Natural killer cell (primary cell): ENCODE results near the gene ACTL10. TPM values are rescaled to one million over a fixed set of nuclear protein-coding genes. Genes with fewer than 3 reads are reported as not detected.
"Not testable (repeated sequence)": the region's sequence is repeated elsewhere in the genome, so short reads cannot be mapped to it uniquely, and the experiment has no call there.

Source experiments
- ATAC-seq, 3 donors: fragments of 150-1000 bp in 2 of 3; fragments of 200-7000 bp in 1 of 3; cut with Tn5 transposase; 1 replicate in 1 of 3; 2 replicates in 2 of 3; pipeline ENCODE4 v1.10.0; 2021; ENCODE audit warnings: mild to moderate bottlenecking in 2 of 3, moderate library complexity in 2 of 3
- DNase-seq, 2 donors: peaks; one replicate each; pipeline versions ENCODE4 v3.0.0 to v3.0.0-alpha.2; 2013 to 2021; ENCODE audit warnings: mixed read lengths in 1 of 2
- H3K27ac ChIP-seq: one replicate; pipeline ENCODE4 v1.5.1; 2013; ENCODE audit warnings: mild to moderate bottlenecking, low read length
- H3K27me3 ChIP-seq: one replicate; pipeline ENCODE4 v1.6.1; 2013; ENCODE audit warnings: low read length; ENCODE audit not compliant: control insufficient read depth, insufficient read depth
- H3K36me3 ChIP-seq: one replicate; pipeline ENCODE4 v1.6.1; 2013; ENCODE audit warnings: low read length; ENCODE audit not compliant: control insufficient read depth, insufficient read depth
- H3K4me1 ChIP-seq: one replicate; pipeline ENCODE4 v1.6.1; 2013; ENCODE audit warnings: low read length; ENCODE audit not compliant: control insufficient read depth, insufficient read depth
- H3K4me3 ChIP-seq: one replicate; pipeline ENCODE4 v1.5.1; 2013; ENCODE audit warnings: low read length
- H3K9me3 ChIP-seq: one replicate; pipeline ENCODE4 v1.6.1; 2013; ENCODE audit warnings: low read length; ENCODE audit not compliant: control insufficient read depth, insufficient read depth
- H3K27ac Mint-ChIP-seq, 2 donors: one replicate each; pipeline ENCODE4 v1.8.0; 2022; ENCODE audit warnings: mild to moderate bottlenecking in 2 of 2, mixed read lengths in 2 of 2, moderate library complexity in 1 of 2
- H3K27me3 Mint-ChIP-seq, 2 donors: one replicate each; pipeline ENCODE4 v1.8.0; 2022; ENCODE audit warnings: low read depth in 2 of 2, mixed read lengths in 2 of 2
- H3K36me3 Mint-ChIP-seq: one replicate; pipeline ENCODE4 v1.8.0; 2022; ENCODE audit warnings: mixed read lengths
- H3K4me1 Mint-ChIP-seq, 2 donors: one replicate each; pipeline ENCODE4 v1.8.0; 2022; ENCODE audit warnings: mixed read lengths in 2 of 2
- H3K4me3 Mint-ChIP-seq: one replicate; pipeline ENCODE4 v1.8.0; 2022; ENCODE audit warnings: mild to moderate bottlenecking, moderate library complexity, mixed read lengths
- H3K9me3 Mint-ChIP-seq, 2 donors: one replicate each; pipeline ENCODE4 v1.8.0; 2022; ENCODE audit warnings: mixed read lengths in 2 of 2
- WGBS: methylation state at CpG from one replicate; pipeline ENCODE4 v1.1.7; 2013; ENCODE audit warnings: missing lambda C conversion rate; ENCODE audit not compliant: insufficient coverage; 5-methylcytosine and 5-hydroxymethylcytosine counted together
- intact Hi-C: fragments of 100-400 bp; cut with micrococcal nuclease; formaldehyde crosslinking; loops from one replicate; pipeline ENCODE4 v1.14.2; 2022
- total RNA-seq, 4 donors: library from RNA; stranded (reverse); fragments of 120-200 nt in 1 of 4; gene quantifications; one replicate each; pipeline versions ENCODE4 v1.2.3 to v1.2.4, GENCODE V29; 2013 to 2022
- TF ChIP-seq, protein P1 (sequence below): fragments of 200-600 bp; IDR thresholded peaks from one replicate; pipeline ENCODE4 v1.8.0; 2022; ENCODE audit warnings: antibody characterized with exemption

Gene ACTL10
- total RNA-seq, 3 donors from 2014 or later (not counting 1 experiment from before 2014, with no cell fraction given) = 0.80 to 2.2 (median 1.1) TPM

- Histone ChIP-seq H3K4me3 (no peak overlapping the region), H3K4me1 (peaks cover 15% of the 10 kb centered on the region), H3K36me3 (no peaks in the 10 kb centered on the region), H3K27ac (no peak overlapping the region), H3K9me3 (no peaks in the 10 kb centered on the region), H3K27me3 (no peaks in the 10 kb centered on the region)
- TF ChIP-seq, protein P1, sequence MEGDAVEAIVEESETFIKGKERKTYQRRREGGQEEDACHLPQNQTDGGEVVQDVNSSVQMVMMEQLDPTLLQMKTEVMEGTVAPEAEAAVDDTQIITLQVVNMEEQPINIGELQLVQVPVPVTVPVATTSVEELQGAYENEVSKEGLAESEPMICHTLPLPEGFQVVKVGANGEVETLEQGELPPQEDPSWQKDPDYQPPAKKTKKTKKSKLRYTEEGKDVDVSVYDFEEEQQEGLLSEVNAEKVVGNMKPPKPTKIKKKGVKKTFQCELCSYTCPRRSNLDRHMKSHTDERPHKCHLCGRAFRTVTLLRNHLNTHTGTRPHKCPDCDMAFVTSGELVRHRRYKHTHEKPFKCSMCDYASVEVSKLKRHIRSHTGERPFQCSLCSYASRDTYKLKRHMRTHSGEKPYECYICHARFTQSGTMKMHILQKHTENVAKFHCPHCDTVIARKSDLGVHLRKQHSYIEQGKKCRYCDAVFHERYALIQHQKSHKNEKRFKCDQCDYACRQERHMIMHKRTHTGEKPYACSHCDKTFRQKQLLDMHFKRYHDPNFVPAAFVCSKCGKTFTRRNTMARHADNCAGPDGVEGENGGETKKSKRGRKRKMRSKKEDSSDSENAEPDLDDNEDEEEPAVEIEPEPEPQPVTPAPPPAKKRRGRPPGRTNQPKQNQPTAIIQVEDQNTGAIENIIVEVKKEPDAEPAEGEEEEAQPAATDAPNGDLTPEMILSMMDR = no peak
- Mint-ChIP-seq H3K36me3 (no peaks in the 10 kb centered on the region), H3K4me1 (peaks cover 6 to 7% of the 10 kb centered on the region in 2 donors), H3K27me3 (no peaks in the 10 kb centered on the region), H3K27ac (no peak overlapping the region), H3K4me3 (no peak overlapping the region), H3K9me3 (no peaks in the 10 kb centered on the region)
- WGBS = 89% methylated on average over 6 of the region's 6 CpGs
- intact Hi-C loops = no loop called here
- DNase-seq = no peak
- no peak for ATAC-seq
Measured at GRCh38 chr20:33694639-33695012, 27.9 kb downstream of the ACTL10 start.

DNA sequence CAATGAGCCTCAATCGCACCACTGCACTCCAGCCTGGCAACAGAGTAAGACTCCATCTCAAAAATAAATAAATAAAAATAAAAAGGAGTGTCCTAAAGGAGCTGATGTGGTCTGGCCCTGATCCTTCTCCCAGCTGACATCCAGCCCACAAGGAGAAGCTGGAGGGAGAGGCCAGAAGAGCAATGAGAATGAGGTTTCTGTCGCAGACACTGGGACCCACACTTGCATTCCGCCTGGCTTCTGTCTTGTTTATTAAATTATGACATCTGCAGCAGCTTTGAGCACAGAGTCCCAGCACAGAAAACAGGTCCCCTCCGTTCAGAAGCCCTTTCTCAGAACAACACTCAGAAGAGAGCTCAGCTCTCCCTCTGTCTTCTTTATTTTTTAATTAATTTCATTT, 29.7 kb downstream of the ACTL10 start:
- DNase-seq (no peak), ATAC-seq (no peak)
- Histone ChIP-seq H3K27ac (no peak overlapping the region), H3K4me1 (no peaks in the 10 kb centered on the region), H3K36me3 (no peaks in the 10 kb centered on the region), H3K4me3 (no peak overlapping the region), H3K27me3 (no peaks in the 10 kb centered on the region), H3K9me3 (no peaks in the 10 kb centered on the region)
- Mint-ChIP-seq H3K27me3 (no peaks in the 10 kb centered on the region), H3K36me3 (no peaks in the 10 kb centered on the region), H3K27ac (no peak overlapping the region), H3K9me3 (no peaks in the 10 kb centered on the region), H3K4me3 (no peak overlapping the region), H3K4me1 (no peaks in the 10 kb centered on the region)
- TF ChIP-seq, protein P1 = no peak
- WGBS = 96% methylated on average over 3 of the region's 4 CpGs
- intact Hi-C loops = no loop called here

DNA sequence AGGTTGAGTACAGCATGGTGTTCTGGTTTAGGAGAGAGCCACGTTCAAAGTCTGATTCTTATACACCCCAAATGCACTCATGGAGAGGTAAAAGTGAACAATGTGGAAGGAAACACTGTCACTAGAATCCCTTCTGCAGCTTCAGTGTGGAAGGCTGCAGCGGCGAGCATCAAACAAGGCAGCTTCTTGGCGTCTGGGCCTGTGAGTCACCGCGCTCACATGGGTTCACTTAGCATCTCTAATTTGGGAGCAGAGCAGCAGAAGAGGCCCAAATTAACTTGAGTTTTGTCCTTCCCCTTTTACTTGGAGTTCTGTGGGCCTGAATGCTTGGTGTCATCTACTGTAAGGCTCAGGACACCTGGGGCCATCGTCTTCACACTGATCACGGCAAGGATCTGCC, 30.4 kb downstream of the ACTL10 start:
- H3K9me3 ChIP-seq = no peaks in the 10 kb centered on the region
- no peaks in the 10 kb centered on the region for H3K27me3 ChIP-seq
- Mint-ChIP-seq H3K9me3 (no peaks in the 10 kb centered on the region), H3K4me1 (no peaks in the 10 kb centered on the region), H3K4me3 (no peak overlapping the region), H3K27ac (no peak overlapping the region), H3K27me3 (no peaks in the 10 kb centered on the region), H3K36me3 (no peaks in the 10 kb centered on the region)
- WGBS = 95% methylated on average over 8 of the region's 8 CpGs
- H3K36me3 ChIP-seq = no peaks in the 10 kb centered on the region
- DNase-seq (no peak), ATAC-seq (no peak)
- TF ChIP-seq, protein P1 = no peak
- no peaks in the 10 kb centered on the region for H3K4me1 ChIP-seq
- no peak overlapping the region for H3K27ac ChIP-seq
- no peak overlapping the region for H3K4me3 ChIP-seq
- intact Hi-C loops = no loop called here

DNA sequence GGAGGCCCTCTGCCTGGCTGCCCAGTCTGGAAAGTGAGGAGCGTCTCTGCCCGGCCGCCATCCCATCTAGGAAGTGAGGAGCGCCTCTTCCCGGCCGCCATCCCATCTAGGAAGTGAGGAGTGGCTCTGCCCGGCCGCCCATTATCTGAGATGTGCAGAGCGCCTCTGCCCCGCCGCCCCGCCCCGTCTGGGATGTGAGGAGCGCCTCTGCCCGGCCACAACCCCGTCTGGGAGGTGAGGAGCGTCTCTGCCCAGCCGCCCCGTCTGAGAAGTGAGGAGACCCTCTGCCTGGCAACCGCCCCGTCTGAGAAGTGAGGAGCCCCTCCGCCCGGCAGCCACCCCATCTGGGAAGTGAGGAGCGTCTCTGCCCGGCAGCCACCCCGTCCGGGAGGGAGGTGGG, 32.2 kb downstream of the ACTL10 start:
- H3K9me3 ChIP-seq, H3K27ac Mint-ChIP-seq, DNase-seq, H3K9me3 Mint-ChIP-seq, H3K4me3 Mint-ChIP-seq, H3K27ac ChIP-seq, H3K27me3 Mint-ChIP-seq, H3K4me1 ChIP-seq, intact Hi-C loops, H3K4me3 ChIP-seq, H3K4me1 Mint-ChIP-seq, ATAC-seq, H3K36me3 Mint-ChIP-seq, H3K36me3 ChIP-seq, H3K27me3 ChIP-seq: not testable (repeated sequence)
- 99% methylated on average over 11 of the region's 27 CpGs for WGBS

DNA sequence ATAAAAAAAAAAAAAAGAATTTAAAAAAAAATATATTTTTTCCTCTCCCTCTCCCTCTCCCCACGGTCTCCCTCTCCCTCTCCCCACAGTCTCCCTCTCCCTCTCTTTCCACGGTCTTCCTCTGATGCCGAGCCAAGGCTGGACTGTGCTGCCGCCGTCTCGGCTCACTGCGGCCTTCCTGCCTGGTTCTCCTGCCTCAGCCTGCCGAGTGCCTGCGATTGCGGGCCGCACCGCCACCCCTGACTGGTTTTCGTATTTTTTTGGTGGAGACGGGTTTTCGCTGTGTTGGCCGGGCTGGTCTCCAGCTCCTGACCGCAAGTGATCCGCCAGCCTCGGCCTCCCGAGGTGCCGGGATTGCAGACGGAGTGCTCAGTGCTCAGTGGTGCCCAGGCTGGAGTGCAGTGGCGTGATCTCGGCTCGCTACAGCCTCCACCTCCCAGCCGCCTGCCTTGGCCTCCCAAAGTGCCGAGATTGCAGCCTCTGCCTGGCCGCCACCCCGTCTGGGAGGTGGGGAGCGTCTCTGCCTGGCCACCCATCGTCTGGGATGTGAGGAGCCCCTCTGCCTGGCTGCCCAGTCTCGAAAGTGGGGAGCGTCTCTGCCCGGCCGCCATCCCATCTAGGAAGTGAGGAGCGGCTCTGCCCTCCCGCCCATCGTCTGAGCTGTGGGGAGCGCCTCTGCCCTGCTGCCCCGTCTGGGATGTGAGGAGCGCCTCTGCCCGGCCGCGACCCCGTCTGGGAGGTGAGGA, 34.1 kb downstream of the ACTL10 start:
- H3K4me3 Mint-ChIP-seq, H3K9me3 ChIP-seq, H3K9me3 Mint-ChIP-seq, H3K27ac ChIP-seq, H3K4me1 Mint-ChIP-seq, DNase-seq, H3K4me3 ChIP-seq, ATAC-seq, H3K27me3 Mint-ChIP-seq, H3K4me1 ChIP-seq, H3K36me3 Mint-ChIP-seq, H3K27ac Mint-ChIP-seq, intact Hi-C loops, H3K36me3 ChIP-seq, H3K27me3 ChIP-seq: not testable (repeated sequence)
- 97% methylated on average over 45 of the region's 45 CpGs for WGBS
